Mammary epithelial cell (primary cell): Measurements from ENCODE around the gene FILIP1L.

ENCODE experiments used
- EZH2 ChIP-seq: IDR thresholded peaks from 2 replicates; pipeline ENCODE4 v1.6.1; 2012; ENCODE audit warnings: low read length, inconsistent platforms, borderline replicate concordance
- TF ChIP-seq, protein P1 (sequence below), 2 donors: IDR thresholded peaks in 1 of 2; conservative IDR thresholded peaks in 1 of 2; 2 replicates each; pipeline ENCODE4 v1.5.1; 2011 to 2012; ENCODE audit warnings: inconsistent platforms in 2 of 2, low read length in 2 of 2, mild to moderate bottlenecking in 2 of 2, control low read depth in 1 of 2, low read depth in 1 of 2; ENCODE audit not compliant: insufficient read depth in 1 of 2; ENCODE audit errors: extremely low read depth in 1 of 2

- no peak for TF ChIP-seq EZH2
- TF ChIP-seq, protein P1, sequence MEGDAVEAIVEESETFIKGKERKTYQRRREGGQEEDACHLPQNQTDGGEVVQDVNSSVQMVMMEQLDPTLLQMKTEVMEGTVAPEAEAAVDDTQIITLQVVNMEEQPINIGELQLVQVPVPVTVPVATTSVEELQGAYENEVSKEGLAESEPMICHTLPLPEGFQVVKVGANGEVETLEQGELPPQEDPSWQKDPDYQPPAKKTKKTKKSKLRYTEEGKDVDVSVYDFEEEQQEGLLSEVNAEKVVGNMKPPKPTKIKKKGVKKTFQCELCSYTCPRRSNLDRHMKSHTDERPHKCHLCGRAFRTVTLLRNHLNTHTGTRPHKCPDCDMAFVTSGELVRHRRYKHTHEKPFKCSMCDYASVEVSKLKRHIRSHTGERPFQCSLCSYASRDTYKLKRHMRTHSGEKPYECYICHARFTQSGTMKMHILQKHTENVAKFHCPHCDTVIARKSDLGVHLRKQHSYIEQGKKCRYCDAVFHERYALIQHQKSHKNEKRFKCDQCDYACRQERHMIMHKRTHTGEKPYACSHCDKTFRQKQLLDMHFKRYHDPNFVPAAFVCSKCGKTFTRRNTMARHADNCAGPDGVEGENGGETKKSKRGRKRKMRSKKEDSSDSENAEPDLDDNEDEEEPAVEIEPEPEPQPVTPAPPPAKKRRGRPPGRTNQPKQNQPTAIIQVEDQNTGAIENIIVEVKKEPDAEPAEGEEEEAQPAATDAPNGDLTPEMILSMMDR (conservative IDR thresholded peaks at IDR 0.05 in 1 of 2, IDR thresholded peaks at IDR 0.05 in 1 of 2; ENCODE audit: extremely low read depth in 1 of 2, insufficient read depth in 1 of 2, low read depth in 1 of 2, low read length in 2 of 2), result no peak
Observed at GRCh38 chr3:99869621-99870020, 244.7 kb downstream of the FILIP1L start.
